ENCODE measurements around the gene ZNF865. TPM values are rescaled to one million over a fixed set of nuclear protein-coding genes. Genes with fewer than 3 reads are reported as not detected.
A peak's percentile ranks its signal among the peaks of the same experiment; 100 is the strongest.

Gene ZNF865
- total RNA-seq, 2 experiments from 2014 or later = 10.8 to 11.2 TPM

DNA sequence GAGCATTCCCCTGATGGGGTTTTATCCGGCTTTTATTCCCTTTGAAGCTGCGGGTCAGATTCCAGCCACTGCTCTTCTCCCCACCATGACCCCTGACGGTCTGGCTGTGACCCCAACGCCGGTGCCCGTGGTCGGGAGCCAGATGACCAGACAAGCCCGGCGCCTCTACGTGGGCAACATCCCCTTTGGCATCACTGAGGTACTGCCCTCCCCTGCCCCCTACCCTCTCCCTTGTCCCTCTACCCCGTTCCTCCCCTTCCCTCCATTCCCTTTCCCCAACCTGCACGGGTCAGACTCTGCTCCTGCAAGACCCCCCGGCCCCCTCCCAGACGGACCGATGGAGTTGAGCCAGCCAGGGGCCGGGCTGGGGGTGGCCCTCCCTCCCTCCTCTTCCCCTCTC is 55.5 kb downstream of the ZNF865 start:
- Mint-ChIP-seq H3K9me3 (no peaks in the 10 kb centered on the region), H3K4me3 (no peak overlapping the region), H3K27me3 (ENCODE audit: low read depth) (no peaks in the 10 kb centered on the region), H3K4me1 (ENCODE audit: low read depth) (peaks cover 54% of the 10 kb centered on the region), H3K36me3 (ENCODE audit: low read depth) (peaks cover 44% of the 10 kb centered on the region), H3K27ac (no peak overlapping the region)
- intact Hi-C loops (cut with micrococcal nuclease) = no loop called here
- DNase-seq = no peak
- CTCF ChIA-PET = no interaction called here

DNA sequence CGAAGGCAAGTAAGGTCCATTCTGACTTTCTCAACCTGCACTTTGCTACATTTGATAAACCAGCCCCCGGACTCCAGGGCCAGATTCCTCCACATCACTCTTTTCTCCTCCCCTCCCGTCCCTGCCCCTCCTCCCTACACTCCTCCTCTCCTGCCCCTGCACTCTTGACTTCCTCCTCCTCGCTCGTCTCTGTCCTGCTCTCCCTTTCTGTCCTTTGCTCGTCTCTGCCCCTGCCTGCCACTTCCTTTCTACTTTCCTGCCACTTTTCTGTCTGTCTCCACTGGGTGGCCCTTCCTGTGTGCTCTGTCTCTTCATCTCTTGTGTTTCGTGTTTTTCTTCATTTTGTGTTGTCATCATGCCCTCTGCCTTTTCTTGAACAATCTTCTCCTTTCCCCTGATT is 56.4 kb downstream of the ZNF865 start:
- no peak overlapping the region for H3K4me3 Mint-ChIP-seq
- intact Hi-C loops (cut with micrococcal nuclease) = no loop called here
- H3K36me3 Mint-ChIP-seq (ENCODE audit: low read depth) = peaks cover 42% of the 10 kb centered on the region

DNA sequence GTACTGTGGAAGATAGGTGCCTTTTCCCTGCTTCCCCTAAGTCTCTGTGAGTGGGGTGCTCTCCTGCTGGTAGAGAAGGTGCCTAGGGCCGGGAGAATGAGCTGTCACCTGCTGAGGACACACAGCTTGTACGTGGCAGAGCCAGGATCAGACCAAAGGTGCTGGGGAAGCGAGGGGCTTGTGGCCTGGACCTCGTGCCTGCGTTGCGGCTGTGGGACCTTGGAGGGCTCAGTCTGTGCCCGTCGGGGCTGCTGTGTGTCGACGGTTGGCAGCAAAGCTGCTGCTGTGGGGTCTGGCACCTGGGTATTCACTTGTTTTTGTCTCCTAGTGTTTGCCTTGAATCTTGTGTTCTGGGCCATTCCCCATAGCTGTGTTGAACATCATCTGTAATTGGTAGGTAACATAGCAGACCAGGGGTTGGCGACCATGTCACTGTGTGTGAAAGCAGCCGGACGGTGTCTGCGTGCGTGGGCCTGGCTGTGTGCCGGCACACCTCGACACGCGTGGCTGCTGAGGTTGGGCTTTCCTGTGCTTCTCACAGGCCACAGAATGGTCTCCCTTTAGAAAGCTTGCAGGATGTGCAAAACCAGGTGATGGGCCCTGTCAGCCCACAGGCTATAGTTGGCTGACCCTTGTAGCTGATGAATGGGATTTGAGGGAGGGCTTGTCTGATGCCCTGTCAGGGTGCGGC is 58.5 kb downstream of the ZNF865 start:
- no peak overlapping the region for H3K4me3 Mint-ChIP-seq
- H3K27me3 Mint-ChIP-seq (ENCODE audit: low read depth) = no peaks in the 10 kb centered on the region
- CTCF ChIA-PET = interaction anchor here (0.7 to 1.6 kb wide), 2 partner anchors 10 kb away, joined by 3 to 6 read pairs; no protein-coding TSS in a partner anchor
- no peaks in the 10 kb centered on the region for H3K9me3 Mint-ChIP-seq
- peaks cover 38% of the 10 kb centered on the region for H3K4me1 Mint-ChIP-seq (ENCODE audit: low read depth)
- H3K36me3 Mint-ChIP-seq (ENCODE audit: low read depth) = peaks cover 44% of the 10 kb centered on the region
- H3K27ac Mint-ChIP-seq = no peak overlapping the region
- DNase-seq = no peak
- intact Hi-C loops (cut with micrococcal nuclease) = no loop called here

More for the DNA sequence above, 56.4 kb downstream of the ZNF865 start:
- CTCF ChIA-PET = no interaction called here
- DNase-seq = no peak
- Mint-ChIP-seq H3K27ac (peak overlapping the region; percentile 47), H3K4me1 (ENCODE audit: low read depth) (peaks cover 48% of the 10 kb centered on the region), H3K9me3 (no peaks in the 10 kb centered on the region), H3K27me3 (ENCODE audit: low read depth) (no peaks in the 10 kb centered on the region)

DNA sequence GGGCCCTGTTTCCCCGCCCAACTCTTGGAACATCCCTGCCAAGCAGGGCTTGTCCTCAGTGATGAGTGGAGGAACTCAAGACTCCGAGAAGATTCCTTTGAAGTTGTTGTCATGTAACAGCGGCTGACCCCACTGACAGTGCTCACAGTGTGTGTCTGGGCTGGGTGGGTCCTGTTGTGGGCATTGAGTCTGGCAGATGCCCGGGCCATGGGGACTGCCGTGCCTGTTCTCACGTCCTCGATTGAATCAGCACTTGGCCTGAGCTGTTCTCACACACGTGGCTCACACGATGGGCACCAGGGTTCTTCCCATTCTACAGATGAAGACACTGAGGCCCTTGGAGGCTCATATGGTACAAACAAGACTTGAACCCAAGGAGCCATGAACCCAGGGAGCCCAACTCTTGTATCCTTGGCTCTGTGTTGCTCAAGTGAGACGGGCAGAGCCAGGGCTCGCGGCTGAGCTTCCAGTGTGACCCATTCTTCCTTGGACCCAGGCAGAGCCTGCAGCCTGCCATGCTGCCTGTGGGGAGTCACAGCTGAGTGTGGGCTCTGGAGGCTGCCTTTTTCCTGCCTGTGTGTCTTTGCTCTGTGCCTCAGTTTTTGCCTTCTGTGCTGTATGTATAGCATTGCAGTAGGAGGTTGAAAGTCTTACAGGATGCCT is 61.0 kb downstream of the ZNF865 start:
- CTCF ChIA-PET = interaction anchor here (0.8 kb wide), 1 partner anchor 56 kb away, joined by 3 read pairs; no protein-coding TSS in a partner anchor
- Mint-ChIP-seq H3K27ac (no peak overlapping the region), H3K9me3 (no peaks in the 10 kb centered on the region), H3K36me3 (ENCODE audit: low read depth) (peaks cover 48% of the 10 kb centered on the region), H3K4me3 (no peak overlapping the region), H3K4me1 (ENCODE audit: low read depth) (peaks cover 39% of the 10 kb centered on the region), H3K27me3 (ENCODE audit: low read depth) (no peaks in the 10 kb centered on the region)
- DNase-seq = no peak
- intact Hi-C loops (cut with micrococcal nuclease) = no loop called here

Other genes starting within 250 kb of the ZNF865 start
- gene GARIN5B, start 242.4 kb upstream of the ZNF865 start, total RNA-seq = not detected
- not detected for gene IL11, start 235.2 kb upstream of the ZNF865 start, total RNA-seq
- gene TMEM190, start 228.8 kb upstream of the ZNF865 start, total RNA-seq = not detected
- 10 to 100 TPM in 1 of 2 experiments, 1 to 10 TPM in 1; 9.9 to 10.2 TPM for gene TMEM238, start 221.4 kb upstream of the ZNF865 start, total RNA-seq
- 1,000 to 10,000 TPM; 3,327 to 3,354 TPM for gene RPL28, start 219.7 kb upstream of the ZNF865 start, total RNA-seq
- gene UBE2S, start 197.9 kb upstream of the ZNF865 start, total RNA-seq = 100 to 1,000 TPM; 294 to 307 TPM
- gene SHISA7, start 162.3 kb upstream of the ZNF865 start, total RNA-seq = not detected
- gene ISOC2, start 144.0 kb upstream of the ZNF865 start, total RNA-seq = 10 to 100 TPM; 18.6 to 20.5 TPM
- not detected for gene C19orf85, start 140.9 kb upstream of the ZNF865 start, total RNA-seq
- gene ZNF628, start 129.0 kb upstream of the ZNF865 start, total RNA-seq = 1 to 10 TPM; 6.0 to 6.1 TPM
- gene NAT14, start 120.5 kb upstream of the ZNF865 start, total RNA-seq = 1 to 10 TPM; 7.6 to 8.0 TPM
- under 1 TPM; 0.25 to 0.48 TPM for gene SSC5D, start 117.2 kb upstream of the ZNF865 start, total RNA-seq
- gene SBK2, start 68.5 kb upstream of the ZNF865 start, total RNA-seq = not detected
- gene SBK3, start 60.1 kb upstream of the ZNF865 start, total RNA-seq = not detected
- gene ZNF579, start 24.8 kb upstream of the ZNF865 start, total RNA-seq = 1 to 10 TPM; 6.1 to 6.5 TPM
- 10 to 100 TPM; 12.8 to 14.8 TPM for gene FIZ1, start 6.1 kb upstream of the ZNF865 start, total RNA-seq
- gene ZNF524, start 5.4 kb upstream of the ZNF865 start, total RNA-seq = 10 to 100 TPM; 20.9 to 23.0 TPM
- 1 to 10 TPM; 3.7 to 4.0 TPM for gene ZNF784, start 18.9 kb downstream of the ZNF865 start, total RNA-seq
- 10 to 100 TPM; 18.1 to 18.7 TPM for gene ZNF580, start 35.4 kb downstream of the ZNF865 start, total RNA-seq
- gene ZNF581, start 38.0 kb downstream of the ZNF865 start, total RNA-seq = 10 to 100 TPM; 18.0 to 20.7 TPM
- gene CCDC106, start 42.6 kb downstream of the ZNF865 start, total RNA-seq = 1 to 10 TPM; 4.2 to 4.4 TPM
- 100 to 1,000 TPM; 285 to 293 TPM for gene U2AF2, start 49.4 kb downstream of the ZNF865 start, total RNA-seq
- gene EPN1, start 69.6 kb downstream of the ZNF865 start, total RNA-seq = 10 to 100 TPM; 23.4 TPM
- not detected for gene NLRP9, start 132.8 kb downstream of the ZNF865 start, total RNA-seq
- not detected for gene RFPL4A, start 153.4 kb downstream of the ZNF865 start, total RNA-seq
- gene RFPL4AL1, start 163.5 kb downstream of the ZNF865 start, total RNA-seq = not detected
- gene NLRP11, start 226.4 kb downstream of the ZNF865 start, total RNA-seq = under 1 TPM in 1 of 2 experiments, not detected in 1; 0.10 TPM
- gene NLRP4, start 230.9 kb downstream of the ZNF865 start, total RNA-seq = not detected